Pancreas (tissue), 10 donors: Measurements from ENCODE around the gene RBP2. TPM values are rescaled to one million over a fixed set of nuclear protein-coding genes. Genes with fewer than 3 reads are reported as not detected.

Experiments used
- ATAC-seq, 4 donors: fragments of 200-7000 bp; cut with Tn5 transposase; one replicate each; pipeline versions ENCODE4 v1.8.0 to v1.9.1; 2020; ENCODE audit warnings: mild to moderate bottlenecking in 4 of 4, moderate library complexity in 4 of 4
- DNase-seq, 6 donors: peaks; one replicate each; pipeline ENCODE4 v3.0.0-alpha.2; 2020
- FAIRE-seq: peaks from 2 replicates; lab custom pipeline; 2012; peaks lifted over from hg19 to GRCh38; lab: Jason Lieb, UNC
- H3K27ac ChIP-seq, 4 donors: fragments of 200-600 bp; sonication (generic); 1 replicate in 3 of 4; 2 replicates in 1 of 4; pipeline versions ENCODE4 v1.5.0 to v1.8.0; 2020
- H3K27me3 ChIP-seq, 4 donors: fragments of 200-600 bp; one replicate each; pipeline ENCODE4 v1.8.0; 2021
- H3K36me3 ChIP-seq, 3 donors: fragments of 200-600 bp; sonication (generic) in 1 of 3; one replicate each; pipeline versions ENCODE4 v1.5.0 to v1.8.0; 2020 to 2021
- H3K4me1 ChIP-seq, 3 donors: fragments of 200-600 bp; one replicate each; pipeline ENCODE4 v1.8.0; 2021
- H3K4me3 ChIP-seq, 4 donors: fragments of 200-600 bp; sonication (generic) in 2 of 4; one replicate each; pipeline versions ENCODE4 v1.5.0 to v1.8.0; 2020 to 2021
- H3K9me3 ChIP-seq, 4 donors: fragments of 200-600 bp; one replicate each; pipeline ENCODE4 v1.8.0; 2021
- CTCF ChIP-seq, 4 donors: fragments of 200-600 bp; sonication (generic) in 3 of 4; IDR thresholded peaks; one replicate each; pipeline versions ENCODE4 v1.5.0 to v1.8.0; 2021; ENCODE audit warnings: antibody characterized with exemption in 4 of 4
- WGBS, 2 donors: extraction: QIAGEN DNeasy Blood & Tissue Kit; methylation state at CpG; one replicate each; pipeline ENCODE4 v1.1.7; 2013; 5-methylcytosine and 5-hydroxymethylcytosine counted together
- intact Hi-C, 3 donors: fragments of 100-400 bp; cut with DNase I; formaldehyde crosslinking; loops; one replicate each; pipeline versions ENCODE4 v1.11.1 to v1.14.2; 2022
- polyA plus RNA-seq, 2 donors: library from polyadenylated mRNA; stranded (reverse); fragments of 200-250 nt; gene quantifications; one replicate each; pipeline ENCODE4 v1.2.3, GENCODE V29; 2013
- total RNA-seq, 6 donors: library from RNA; stranded (reverse); fragmentation: NEBNext Ultra II Directional in 4 of 6; extraction: Animal tissue kit (Norgen Biotek cat#: 25700) in 4 of 6; gene quantifications; one replicate each; pipeline versions ENCODE4 v1.2.1 to v1.2.4, GENCODE V29; 2021 to 2023
- donor health status: healthy with polysubstance abuse.
- donor health status: DM: no; HTN: no; CAD: no; lungs with moderate emphysema.
- donor health status: DM: no; HTN: no; CAD: no.
- donor health status: control.
- donor health status: control.
- donor health status: Bipolar disorder and iron deficiency.
- donor health status: DM: yes; HTN: yes; CAD: no.
- donor health status: DM: no; HTN: no; CAD: no.
- donor health status: DM: no; HTN: no; CAD: no.
- donor health status: DM: yes; HTN: yes; CAD: no.

The RBP2 gene
- total and polyA plus RNA-seq, 8 donors = 0.38 to 7.5 (median 1.4) TPM; not detected in 3

- H3K36me3 ChIP-seq = no peaks in the 10 kb centered on the region
- H3K27me3 ChIP-seq = no peaks in the 10 kb centered on the region
- no peak for TF ChIP-seq CTCF (IDR thresholded peaks at IDR 0.05)
- ATAC-seq (peak; percentile 21 to 74 (median 62)), DNase-seq (peak in 1 of 6 donors; percentile 34), FAIRE-seq (no peak)
- no peak overlapping the region for H3K27ac ChIP-seq
- 27 to 50% methylated on average over 2 of the region's 2 CpGs for WGBS, 2 donors
- no peaks in the 10 kb centered on the region for H3K9me3 ChIP-seq
- no peaks in the 10 kb centered on the region for H3K4me1 ChIP-seq
- intact Hi-C loops = no loop called here
- no peak overlapping the region for H3K4me3 ChIP-seq
Measured at GRCh38 chr3:139468399-139468798, 7.9 kb downstream of the RBP2 start.

GRCh38 chr3:139466360-139466759 is 10.0 kb downstream of the RBP2 start:
- no peaks in the 10 kb centered on the region for H3K36me3 ChIP-seq
- no peak for FAIRE-seq
- no peak overlapping the region for H3K27ac ChIP-seq
- intact Hi-C loops = no loop called here
- H3K4me3 ChIP-seq = no peak overlapping the region
- no peaks in the 10 kb centered on the region for H3K9me3 ChIP-seq
- H3K27me3 ChIP-seq = no peaks in the 10 kb centered on the region
- WGBS, 2 donors = 91 to 93% methylated on average over 5 of the region's 5 CpGs
- ATAC-seq = no peak
- no peak for DNase-seq
- no peak for TF ChIP-seq CTCF (IDR thresholded peaks at IDR 0.05)
- H3K4me1 ChIP-seq = no peaks in the 10 kb centered on the region

DNA sequence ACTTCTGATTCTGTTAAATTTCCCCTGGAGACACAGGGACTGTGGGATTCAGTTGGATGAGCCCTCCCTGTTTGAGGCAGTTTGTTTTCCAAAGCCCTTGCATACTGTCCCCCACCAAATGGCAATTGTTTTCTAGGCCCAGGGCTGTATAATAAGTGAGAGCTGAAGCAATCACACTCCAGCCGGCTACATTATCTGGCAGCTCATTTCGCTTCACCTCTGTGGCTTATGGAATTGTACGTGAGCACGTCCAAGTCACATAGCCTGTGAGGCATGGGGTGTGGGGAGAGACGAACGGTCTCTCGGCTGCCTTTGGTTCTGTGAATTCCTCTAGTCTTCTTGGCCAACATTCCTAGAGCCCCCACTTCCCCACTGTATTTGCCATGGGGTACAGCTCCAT is 10.7 kb downstream of the RBP2 start:
- Histone ChIP-seq H3K27ac (no peak overlapping the region), H3K36me3 (no peaks in the 10 kb centered on the region), H3K27me3 (no peaks in the 10 kb centered on the region), H3K4me1 (no peaks in the 10 kb centered on the region), H3K9me3 (no peaks in the 10 kb centered on the region), H3K4me3 (no peak overlapping the region)
- intact Hi-C loops = no loop called here
- no peak for FAIRE-seq
- no peak for DNase-seq
- TF ChIP-seq CTCF (IDR thresholded peaks at IDR 0.05) = no peak
- 94 to 99% methylated on average over 7 of the region's 7 CpGs for WGBS, 2 donors
- ATAC-seq = no peak

DNA sequence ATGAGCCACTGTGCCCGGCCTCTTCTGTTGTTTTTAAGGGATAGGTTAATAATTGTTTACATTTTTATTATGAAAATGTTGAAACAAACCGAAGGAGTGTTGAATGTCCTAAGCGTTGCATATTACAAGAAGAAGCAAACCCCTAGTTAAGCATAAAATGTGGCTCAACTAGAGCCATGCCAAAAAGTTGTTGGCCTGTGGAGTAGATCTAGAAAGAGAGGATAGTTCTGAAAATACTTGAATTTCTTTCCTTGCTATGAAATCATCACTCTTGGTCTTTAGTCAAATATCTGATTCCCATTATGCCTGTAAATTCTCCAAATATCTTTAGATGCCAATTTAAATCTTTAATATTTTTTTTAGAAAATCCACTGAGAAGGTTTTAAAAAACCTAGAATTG is 12.8 kb downstream of the RBP2 start:
- Histone ChIP-seq H3K36me3 (no peaks in the 10 kb centered on the region), H3K9me3 (no peaks in the 10 kb centered on the region), H3K4me1 (no peaks in the 10 kb centered on the region), H3K4me3 (no peak overlapping the region), H3K27ac (no peak overlapping the region), H3K27me3 (no peaks in the 10 kb centered on the region)
- DNase-seq = no peak
- no peak for ATAC-seq
- intact Hi-C loops = no loop called here
- 74 to 94% methylated on average over 3 of the region's 3 CpGs for WGBS, 2 donors
- no peak for FAIRE-seq
- TF ChIP-seq CTCF (IDR thresholded peaks at IDR 0.05) = no peak

GRCh38 chr3:139460529-139460928 is 15.8 kb downstream of the RBP2 start:
- Histone ChIP-seq H3K4me1 (no peaks in the 10 kb centered on the region), H3K36me3 (no peaks in the 10 kb centered on the region), H3K27me3 (no peaks in the 10 kb centered on the region), H3K27ac (no peak overlapping the region), H3K9me3 (no peaks in the 10 kb centered on the region), H3K4me3 (no peak overlapping the region)
- DNase-seq (no peak), ATAC-seq (no peak), FAIRE-seq (no peak)
- TF ChIP-seq CTCF (IDR thresholded peaks at IDR 0.05) = no peak
- intact Hi-C loops = no loop called here
- 70 to 73% methylated on average over 2 of the region's 2 CpGs for WGBS, 2 donors
